Activated T-cell treated with anti-CD3 and anti-CD28 coated beads, Interleukin-2, amount 50 U/mL, for 24 hours (primary cell): ENCODE data around the gene PMM1.

Experiments used
- DNase-seq: peaks from one replicate; pipeline ENCODE4 v3.0.0-alpha.2; 2020
- H3K27ac Mint-ChIP-seq: 2 replicates; pipeline ENCODE4 v1.8.0; 2020; ENCODE audit warnings: mild to moderate bottlenecking, mixed read lengths
- H3K27me3 Mint-ChIP-seq: 2 replicates; pipeline ENCODE4 v1.8.0; 2020; ENCODE audit warnings: mixed read lengths
- H3K36me3 Mint-ChIP-seq: 2 replicates; pipeline ENCODE4 v1.8.0; 2020; ENCODE audit warnings: low read depth, mixed read lengths
- H3K4me1 Mint-ChIP-seq: 2 replicates; pipeline ENCODE4 v1.8.0; 2020; ENCODE audit warnings: low read depth, mixed read lengths
- H3K4me3 Mint-ChIP-seq: 2 replicates; pipeline ENCODE4 v1.8.0; 2020; ENCODE audit warnings: mild to moderate bottlenecking, moderate library complexity, mixed read lengths
- H3K9me3 Mint-ChIP-seq: 2 replicates; pipeline ENCODE4 v1.8.0; 2020; ENCODE audit warnings: mixed read lengths

PMM1 gene

GRCh38 chr22:41543854-41544670, 45.6 kb downstream of the PMM1 start, which contains the start of gene POLR3H:
POLR3H (minus strand) TSS chr22:41544470; CDS start chr22:41544101, 369 bp downstream.
- peak within 1 kb of the TSS; percentile 92 for H3K4me3 Mint-ChIP-seq
- peak; percentile 97 for DNase-seq
- H3K36me3 Mint-ChIP-seq = peaks cover 49% of the 10 kb centered on the region
- peak within 1 kb of the TSS; percentile 97 for H3K27ac Mint-ChIP-seq
- no peaks in the 10 kb centered on the region for H3K27me3 Mint-ChIP-seq
- peaks cover 43% of the 10 kb centered on the region for H3K4me1 Mint-ChIP-seq
- H3K9me3 Mint-ChIP-seq = no peaks in the 10 kb centered on the region

GRCh38 chr22:41542224-41542623, 47.4 kb downstream of the PMM1 start:
- Mint-ChIP-seq H3K27ac (peak overlapping the region; percentile 97), H3K36me3 (peaks cover 65% of the 10 kb centered on the region), H3K4me3 (peak overlapping the region; percentile 92), H3K4me1 (peaks cover 43% of the 10 kb centered on the region), H3K27me3 (no peaks in the 10 kb centered on the region), H3K9me3 (no peaks in the 10 kb centered on the region)
- no peak for DNase-seq

GRCh38 chr22:41541484-41541883, 48.2 kb downstream of the PMM1 start:
- peaks cover 43% of the 10 kb centered on the region for H3K4me1 Mint-ChIP-seq
- H3K4me3 Mint-ChIP-seq = peak overlapping the region; percentile 92
- DNase-seq = no peak
- H3K9me3 Mint-ChIP-seq = no peaks in the 10 kb centered on the region
- H3K27ac Mint-ChIP-seq = peak overlapping the region; percentile 97
- no peaks in the 10 kb centered on the region for H3K27me3 Mint-ChIP-seq
- H3K36me3 Mint-ChIP-seq = peaks cover 70% of the 10 kb centered on the region

GRCh38 chr22:41540365-41540764, 49.3 kb downstream of the PMM1 start:
- Mint-ChIP-seq H3K27ac (peak overlapping the region; percentile 97), H3K36me3 (peaks cover 70% of the 10 kb centered on the region), H3K27me3 (no peaks in the 10 kb centered on the region), H3K4me1 (peaks cover 41% of the 10 kb centered on the region), H3K4me3 (no peak overlapping the region), H3K9me3 (no peaks in the 10 kb centered on the region)
- DNase-seq = no peak

GRCh38 chr22:41540006-41540315, 49.7 kb downstream of the PMM1 start:
- peaks cover 75% of the 10 kb centered on the region for H3K36me3 Mint-ChIP-seq
- H3K27me3 Mint-ChIP-seq = no peaks in the 10 kb centered on the region
- no peak for DNase-seq
- H3K4me3 Mint-ChIP-seq = no peak overlapping the region
- H3K9me3 Mint-ChIP-seq = no peaks in the 10 kb centered on the region
- peak overlapping the region; percentile 78 for H3K27ac Mint-ChIP-seq
- H3K4me1 Mint-ChIP-seq = peaks cover 37% of the 10 kb centered on the region

GRCh38 chr22:41539146-41540005, 50.3 kb downstream of the PMM1 start:
- no peaks in the 10 kb centered on the region for H3K27me3 Mint-ChIP-seq
- peak overlapping the region; percentile 80 for H3K27ac Mint-ChIP-seq
- no peak for DNase-seq
- H3K4me1 Mint-ChIP-seq = peaks cover 32% of the 10 kb centered on the region
- peaks cover 80% of the 10 kb centered on the region for H3K36me3 Mint-ChIP-seq
- no peak overlapping the region for H3K4me3 Mint-ChIP-seq
- no peaks in the 10 kb centered on the region for H3K9me3 Mint-ChIP-seq

GRCh38 chr22:41538583-41538982, 51.1 kb downstream of the PMM1 start:
- H3K4me1 Mint-ChIP-seq = peaks cover 32% of the 10 kb centered on the region
- H3K27ac Mint-ChIP-seq = no peak overlapping the region
- peaks cover 82% of the 10 kb centered on the region for H3K36me3 Mint-ChIP-seq
- H3K27me3 Mint-ChIP-seq = no peaks in the 10 kb centered on the region
- no peak for DNase-seq
- H3K4me3 Mint-ChIP-seq = no peak overlapping the region
- no peaks in the 10 kb centered on the region for H3K9me3 Mint-ChIP-seq

GRCh38 chr22:41537203-41537602, 52.4 kb downstream of the PMM1 start:
- no peaks in the 10 kb centered on the region for H3K9me3 Mint-ChIP-seq
- H3K27ac Mint-ChIP-seq = peak overlapping the region; percentile 37
- peaks cover 25% of the 10 kb centered on the region for H3K4me1 Mint-ChIP-seq
- no peak for DNase-seq
- peaks cover 83% of the 10 kb centered on the region for H3K36me3 Mint-ChIP-seq
- H3K4me3 Mint-ChIP-seq = no peak overlapping the region
- no peaks in the 10 kb centered on the region for H3K27me3 Mint-ChIP-seq

- H3K27me3 Mint-ChIP-seq = no peaks in the 10 kb centered on the region
- H3K4me1 Mint-ChIP-seq = peaks cover 7% of the 10 kb centered on the region
- H3K4me3 Mint-ChIP-seq = no peak overlapping the region
- DNase-seq = no peak
- H3K9me3 Mint-ChIP-seq = no peaks in the 10 kb centered on the region
- H3K36me3 Mint-ChIP-seq = peaks cover 82% of the 10 kb centered on the region
- peak overlapping the region; percentile 50 for H3K27ac Mint-ChIP-seq
These were observed 54.4 kb downstream of the PMM1 start for GRCh38 chr22:41535244-41535643.

GRCh38 chr22:41534219-41534618, 55.4 kb downstream of the PMM1 start:
- no peaks in the 10 kb centered on the region for H3K9me3 Mint-ChIP-seq
- no peaks in the 10 kb centered on the region for H3K27me3 Mint-ChIP-seq
- H3K4me1 Mint-ChIP-seq = peaks cover 4% of the 10 kb centered on the region
- peaks cover 82% of the 10 kb centered on the region for H3K36me3 Mint-ChIP-seq
- DNase-seq = no peak
- no peak overlapping the region for H3K4me3 Mint-ChIP-seq
- no peak overlapping the region for H3K27ac Mint-ChIP-seq

GRCh38 chr22:41532908-41533825, 56.5 kb downstream of the PMM1 start:
- peak overlapping the region; percentile 69 for H3K27ac Mint-ChIP-seq
- H3K9me3 Mint-ChIP-seq = no peaks in the 10 kb centered on the region
- H3K27me3 Mint-ChIP-seq = no peaks in the 10 kb centered on the region
- DNase-seq = peak; percentile 80
- no peak overlapping the region for H3K4me3 Mint-ChIP-seq
- H3K36me3 Mint-ChIP-seq = peaks cover 82% of the 10 kb centered on the region
- peaks cover 5% of the 10 kb centered on the region for H3K4me1 Mint-ChIP-seq

- Mint-ChIP-seq H3K9me3 (no peaks in the 10 kb centered on the region), H3K36me3 (peaks cover 83% of the 10 kb centered on the region), H3K4me3 (no peak overlapping the region), H3K27me3 (no peaks in the 10 kb centered on the region), H3K27ac (peak overlapping the region; percentile 19), H3K4me1 (peaks cover 5% of the 10 kb centered on the region)
- DNase-seq = no peak
These were observed 57.7 kb downstream of the PMM1 start for GRCh38 chr22:41531715-41532477.

- Mint-ChIP-seq H3K4me3 (no peak overlapping the region), H3K36me3 (peaks cover 90% of the 10 kb centered on the region), H3K9me3 (no peaks in the 10 kb centered on the region), H3K27ac (peak overlapping the region; percentile 83), H3K27me3 (no peaks in the 10 kb centered on the region), H3K4me1 (peaks cover 5% of the 10 kb centered on the region)
- DNase-seq = no peak
These were observed 58.5 kb downstream of the PMM1 start for GRCh38 chr22:41530890-41531714.
